Breast epithelium (tissue), 3 donors: Measurements from ENCODE around the gene CHSY3.

Experiments used
- CTCF ChIP-seq, 3 donors: fragments of 450-650 bp; IDR thresholded peaks; one replicate each; pipeline ENCODE4 v1.5.1; 2016 to 2017; ENCODE audit warnings: antibody characterized with exemption in 3 of 3, mild to moderate bottlenecking in 3 of 3, moderate library complexity in 3 of 3
- POLR2A ChIP-seq: fragments of 450-650 bp; IDR thresholded peaks from one replicate; pipeline ENCODE4 v1.6.1; 2016; ENCODE audit warnings: antibody characterized with exemption, mild to moderate bottlenecking, moderate library complexity
- POLR2AphosphoS5 ChIP-seq, 3 donors: sonication (generic); formaldehyde crosslinking; IDR thresholded peaks; one replicate each; pipeline ENCODE4 v1.6.1; 2017; ENCODE audit warnings: antibody characterized with exemption in 3 of 3

DNA sequence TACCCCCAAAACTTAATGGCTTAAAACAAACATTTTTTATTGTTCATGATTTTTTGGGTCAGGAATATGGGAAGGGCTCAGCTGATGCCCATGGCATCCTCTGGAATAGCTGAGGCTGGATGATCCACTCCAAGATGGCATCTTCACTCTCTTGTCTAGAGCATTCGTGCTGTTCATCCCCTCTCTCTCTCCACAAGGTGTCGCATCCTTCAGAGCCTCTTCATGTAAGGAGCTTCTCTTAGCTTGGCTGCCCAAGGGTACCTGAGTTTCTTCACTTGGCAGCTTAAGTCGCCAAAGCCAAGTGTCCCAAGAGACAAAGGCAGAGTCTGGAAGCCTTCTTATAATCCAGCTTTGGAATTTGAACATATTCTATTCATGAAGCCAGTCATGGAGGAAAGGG is 294.7 kb downstream of the CHSY3 start:
- TF ChIP-seq CTCF (IDR thresholded peaks at IDR 0.05) (no peak), POLR2A (no peak), POLR2AphosphoS5 (IDR thresholded peaks at IDR 0.05) (no peak)
